OCI-LY3 (cell line): ENCODE measurements around the gene ACTA1.

Source experiments
- CTCF ChIP-seq: fragments of 200-600, 300-600 bp; sonication (generic); IDR thresholded peaks from 2 replicates; pipeline ENCODE4 v1.5.1; 2014; ENCODE audit warnings: antibody characterized with exemption, low read length, low read depth
- EZH2phosphoT487 ChIP-seq: fragments of 200-600 bp; shearing (Covaris generic); IDR thresholded peaks from 2 replicates; pipeline ENCODE4 v1.6.1; 2018; ENCODE audit warnings: antibody characterized with exemption, mixed run types, low read depth

GRCh38 chr1:229397762-229398161, 36.1 kb downstream of the ACTA1 start:
- TF ChIP-seq CTCF (no peak), EZH2phosphoT487 (no peak)
